ENCODE data around the gene KIF21A. TPM values are rescaled to one million over a fixed set of nuclear protein-coding genes. Genes with fewer than 3 reads are reported as not detected.

The KIF21A gene
- total and polyA plus RNA-seq, 2 experiments from 2014 or later: 19.4 to 41.3 TPM

- no peaks in the 10 kb centered on the region for H3K36me3 ChIP-seq
- TF ChIP-seq CTCF (IDR thresholded peaks at IDR 0.05; ENCODE audit: low read depth, low read length): peak; percentile 69
- H3K27ac ChIP-seq: no peak overlapping the region
- no peaks in the 10 kb centered on the region for H3K9me3 ChIP-seq (ENCODE audit: low read depth)
- peak; percentile 59 to 66 for DNase-seq (ENCODE audit: low read depth in 1 of 2, low spot score in 1 of 2)
- H3K4me1 ChIP-seq (ENCODE audit: low read depth): no peaks in the 10 kb centered on the region
- no peak overlapping the region for H3K4me3 ChIP-seq
- H3K27me3 ChIP-seq: no peaks in the 10 kb centered on the region
These were observed 169.9 kb downstream of the KIF21A start for GRCh38 chr12:39272871-39273655.

GRCh38 chr12:39269492-39269891, 173.4 kb downstream of the KIF21A start:
- no peaks in the 10 kb centered on the region for H3K27me3 ChIP-seq
- no peaks in the 10 kb centered on the region for H3K36me3 ChIP-seq
- DNase-seq (ENCODE audit: low read depth in 1 of 2, low spot score in 1 of 2): no peak
- no peak overlapping the region for H3K27ac ChIP-seq
- TF ChIP-seq CTCF (IDR thresholded peaks at IDR 0.05; ENCODE audit: low read depth, low read length): no peak
- no peaks in the 10 kb centered on the region for H3K4me1 ChIP-seq (ENCODE audit: low read depth)
- H3K9me3 ChIP-seq (ENCODE audit: low read depth): no peaks in the 10 kb centered on the region
- H3K4me3 ChIP-seq: no peak overlapping the region

- Histone ChIP-seq H3K27ac (no peak overlapping the region), H3K4me1 (ENCODE audit: low read depth) (no peaks in the 10 kb centered on the region), H3K36me3 (no peaks in the 10 kb centered on the region), H3K9me3 (ENCODE audit: low read depth) (no peaks in the 10 kb centered on the region), H3K4me3 (no peak overlapping the region), H3K27me3 (no peaks in the 10 kb centered on the region)
- no peak for TF ChIP-seq CTCF (IDR thresholded peaks at IDR 0.05; ENCODE audit: low read depth, low read length)
- no peak for DNase-seq (ENCODE audit: low read depth in 1 of 2, low spot score in 1 of 2)
These were observed 175.0 kb downstream of the KIF21A start for GRCh38 chr12:39267886-39268285.

- H3K4me1 ChIP-seq (ENCODE audit: low read depth): no peaks in the 10 kb centered on the region
- no peak overlapping the region for H3K27ac ChIP-seq
These were observed 190.3 kb downstream of the KIF21A start for GRCh38 chr12:39252628-39253027.

More at GRCh38 chr12:39252628-39253027, 190.3 kb downstream of the KIF21A start:
- no peaks in the 10 kb centered on the region for H3K27me3 ChIP-seq
- no peak for TF ChIP-seq CTCF (IDR thresholded peaks at IDR 0.05; ENCODE audit: low read depth, low read length)
- no peak overlapping the region for H3K4me3 ChIP-seq
- no peak for DNase-seq (ENCODE audit: low read depth in 1 of 2, low spot score in 1 of 2)
- H3K9me3 ChIP-seq (ENCODE audit: low read depth): no peaks in the 10 kb centered on the region
- no peaks in the 10 kb centered on the region for H3K36me3 ChIP-seq

Other genes starting within 250 kb of the KIF21A start
- 0.14 and 0.15 TPM in 2 replicates for gene ABCD2, start 176.7 kb upstream of the KIF21A start, total RNA-seq
- gene ABCD2, start 176.7 kb upstream of the KIF21A start, polyA plus RNA-seq: 0.12 TPM in 1 of 2 replicates, not detected in the other